HG03378 (cell line): Measurements from ENCODE around the gene BAHCC1.

Experiments
- ATAC-seq: cut with Tn5 transposase; IDR thresholded peaks from one replicate; pipeline ENCODE4 v1.9.1; 2021; ENCODE audit warnings: mild to moderate bottlenecking, moderate library complexity; ENCODE audit not compliant: unreplicated experiment

BAHCC1 gene

GRCh38 chr17:81440051-81440471, 44.8 kb downstream of the BAHCC1 start:
- no peak for ATAC-seq

GRCh38 chr17:81440511-81441244, 45.4 kb downstream of the BAHCC1 start:
- no peak for ATAC-seq

GRCh38 chr17:81442791-81443190, 47.5 kb downstream of the BAHCC1 start:
- ATAC-seq: no peak

- no peak for ATAC-seq
Measured at GRCh38 chr17:81443269-81443668, 48.0 kb downstream of the BAHCC1 start.

GRCh38 chr17:81444610-81445339, 49.5 kb downstream of the BAHCC1 start:
- ATAC-seq: no peak

- no peak for ATAC-seq
Measured at GRCh38 chr17:81445642-81446503, 50.6 kb downstream of the BAHCC1 start.

- no peak for ATAC-seq
Measured at GRCh38 chr17:81447331-81447933, 52.2 kb downstream of the BAHCC1 start.

- no peak for ATAC-seq
Measured at GRCh38 chr17:81448442-81448841, 53.2 kb downstream of the BAHCC1 start.

GRCh38 chr17:81448950-81449349, 53.7 kb downstream of the BAHCC1 start:
- no peak for ATAC-seq

- ATAC-seq: no peak
Measured at GRCh38 chr17:81449351-81449750, 54.1 kb downstream of the BAHCC1 start.

- no peak for ATAC-seq
Measured at GRCh38 chr17:81451823-81452222, 56.6 kb downstream of the BAHCC1 start.

GRCh38 chr17:81452551-81452950, 57.3 kb downstream of the BAHCC1 start:
- ATAC-seq: no peak

- ATAC-seq: no peak
Measured at GRCh38 chr17:81453076-81453475, 57.8 kb downstream of the BAHCC1 start.

GRCh38 chr17:81453712-81454111, 58.5 kb downstream of the BAHCC1 start:
- ATAC-seq: no peak

- ATAC-seq: no peak
Measured at GRCh38 chr17:81454473-81454872, 59.2 kb downstream of the BAHCC1 start.

- no peak for ATAC-seq
Measured at GRCh38 chr17:81455387-81455786, 60.1 kb downstream of the BAHCC1 start.

- no peak for ATAC-seq
Measured at GRCh38 chr17:81456091-81456490, 60.8 kb downstream of the BAHCC1 start.

- no peak for ATAC-seq
Measured at GRCh38 chr17:81456798-81457197, 61.5 kb downstream of the BAHCC1 start.

- no peak for ATAC-seq
Measured at GRCh38 chr17:81457401-81457800, 62.1 kb downstream of the BAHCC1 start.

GRCh38 chr17:81457917-81458555, 62.8 kb downstream of the BAHCC1 start:
- ATAC-seq: no peak

GRCh38 chr17:81458628-81459027, 63.4 kb downstream of the BAHCC1 start:
- no peak for ATAC-seq
